ENCODE data around the gene RTN4RL2. TPM values are rescaled to one million over a fixed set of nuclear protein-coding genes. Genes with fewer than 3 reads are reported as not detected.

The RTN4RL2 gene
- total and polyA plus RNA-seq, 9 of the 15 experiments (the other 6 are each of a cell fraction or from before 2014, with no cell fraction given) = 0.06 to 1.9 (median 0.34) TPM; not detected in 4

DNA sequence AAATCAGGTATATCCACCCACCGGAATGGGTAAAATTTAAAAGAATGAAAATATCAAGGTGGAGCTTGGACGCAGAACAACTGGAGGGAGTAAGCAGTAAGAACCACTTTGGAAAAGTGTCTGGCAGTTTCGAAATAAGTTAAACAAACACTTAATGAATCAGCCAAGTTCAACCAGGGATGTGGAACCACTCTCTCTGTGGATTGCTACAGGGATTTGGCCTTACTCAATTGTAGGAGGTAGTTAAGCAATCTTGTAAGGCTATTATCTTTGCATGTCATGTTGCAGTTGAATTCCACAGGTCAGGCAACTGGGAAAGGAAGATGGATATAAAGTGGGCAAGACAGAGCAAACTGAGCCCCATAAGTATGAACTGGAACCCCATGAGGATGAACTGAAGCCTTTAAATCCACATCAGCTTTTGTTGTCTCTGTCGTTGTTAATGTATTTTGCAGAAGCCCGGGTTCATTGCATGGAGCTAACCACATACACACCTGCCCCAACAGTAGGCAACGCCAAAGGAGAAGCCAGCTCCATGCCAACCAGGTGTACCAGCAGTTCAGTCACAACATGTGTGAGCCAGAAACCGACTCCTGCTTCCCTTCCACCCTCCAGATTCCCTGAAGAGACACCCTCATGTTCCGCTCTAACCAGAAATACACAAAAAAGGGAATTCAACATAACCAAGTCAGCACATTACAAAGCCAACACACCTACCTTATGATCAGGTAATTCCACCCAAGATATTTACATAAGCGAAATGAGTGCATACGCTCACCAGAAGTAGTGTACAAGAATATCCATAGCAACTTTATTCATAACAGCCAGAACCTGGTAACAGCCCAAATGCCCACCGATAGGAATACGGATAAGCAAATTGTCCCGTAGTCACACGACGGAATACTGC, 25.4 kb upstream of the RTN4RL2 start:
- no peaks in the 10 kb centered on the region for H4K20me1 ChIP-seq (replicated peaks; ENCODE audit: control insufficient read depth, insufficient read depth, low read length)
- in situ Hi-C loops (cut with MboI) (no loop called here), intact Hi-C loops (cut with micrococcal nuclease) (no loop called here)
- DNase-seq (ENCODE audit: extremely low read depth in 1 of 4, low spot score in 3 of 4) (no peak), ATAC-seq (no peak), FAIRE-seq (no peak)
- no peaks in the 10 kb centered on the region for H3K36me3 ChIP-seq (ENCODE audit: control insufficient read depth, insufficient read depth, low read length)
- H3K9ac ChIP-seq (ENCODE audit: insufficient read depth in 1 of 2, low read depth in 2 of 2, low read length in 2 of 2) = no peak overlapping the region
- 58% methylated on average over 15 of the region's 15 CpGs for WGBS (ENCODE audit: insufficient coverage, low coverage, missing lambda C conversion rate)
- no peaks in the 10 kb centered on the region for H3K9me3 ChIP-seq (replicated peaks; ENCODE audit: control insufficient read depth, insufficient read depth, low read depth, low read length)
- H3K4me2 ChIP-seq (ENCODE audit: insufficient read depth, low read length) = no peak overlapping the region
- H3K27ac ChIP-seq (ENCODE audit: extremely low read depth, low read depth, low read length) = no peak overlapping the region
- H3K9me1 ChIP-seq (ENCODE audit: control insufficient read depth, insufficient read depth, low read length) = no peaks in the 10 kb centered on the region
- no peaks in the 10 kb centered on the region; a peak in 1 of 5 replicates for H3K27me3 ChIP-seq (ENCODE audit: control insufficient read depth in 2 of 2, insufficient read depth in 2 of 2, low read length in 2 of 2)
- H3K79me2 ChIP-seq (ENCODE audit: control insufficient read depth, insufficient read depth, low read length) = no peaks in the 10 kb centered on the region
- ChIA-PET CTCF (ENCODE audit: low intra/inter-chr PET ratio) (no interaction called here), POLR2A (interaction anchor here (1.7 kb wide), 1 partner anchor 17 kb away, joined by 4 read pairs; no protein-coding TSS in a partner anchor)
- no peak overlapping the region for H3K4me3 ChIP-seq
- peaks cover 12 to 41% of the 10 kb centered on the region in 2 experiments for H3K4me1 ChIP-seq (replicated peaks in 1 of 2; ENCODE audit: control insufficient read depth in 2 of 2, insufficient read depth in 2 of 2, low read length in 2 of 2)
- H2AFZ ChIP-seq (ENCODE audit: low read depth, low read length) = no peak overlapping the region
- no TSS peak for BruUV-seq (replicated peaks)
- TF ChIP-seq, protein P1, sequence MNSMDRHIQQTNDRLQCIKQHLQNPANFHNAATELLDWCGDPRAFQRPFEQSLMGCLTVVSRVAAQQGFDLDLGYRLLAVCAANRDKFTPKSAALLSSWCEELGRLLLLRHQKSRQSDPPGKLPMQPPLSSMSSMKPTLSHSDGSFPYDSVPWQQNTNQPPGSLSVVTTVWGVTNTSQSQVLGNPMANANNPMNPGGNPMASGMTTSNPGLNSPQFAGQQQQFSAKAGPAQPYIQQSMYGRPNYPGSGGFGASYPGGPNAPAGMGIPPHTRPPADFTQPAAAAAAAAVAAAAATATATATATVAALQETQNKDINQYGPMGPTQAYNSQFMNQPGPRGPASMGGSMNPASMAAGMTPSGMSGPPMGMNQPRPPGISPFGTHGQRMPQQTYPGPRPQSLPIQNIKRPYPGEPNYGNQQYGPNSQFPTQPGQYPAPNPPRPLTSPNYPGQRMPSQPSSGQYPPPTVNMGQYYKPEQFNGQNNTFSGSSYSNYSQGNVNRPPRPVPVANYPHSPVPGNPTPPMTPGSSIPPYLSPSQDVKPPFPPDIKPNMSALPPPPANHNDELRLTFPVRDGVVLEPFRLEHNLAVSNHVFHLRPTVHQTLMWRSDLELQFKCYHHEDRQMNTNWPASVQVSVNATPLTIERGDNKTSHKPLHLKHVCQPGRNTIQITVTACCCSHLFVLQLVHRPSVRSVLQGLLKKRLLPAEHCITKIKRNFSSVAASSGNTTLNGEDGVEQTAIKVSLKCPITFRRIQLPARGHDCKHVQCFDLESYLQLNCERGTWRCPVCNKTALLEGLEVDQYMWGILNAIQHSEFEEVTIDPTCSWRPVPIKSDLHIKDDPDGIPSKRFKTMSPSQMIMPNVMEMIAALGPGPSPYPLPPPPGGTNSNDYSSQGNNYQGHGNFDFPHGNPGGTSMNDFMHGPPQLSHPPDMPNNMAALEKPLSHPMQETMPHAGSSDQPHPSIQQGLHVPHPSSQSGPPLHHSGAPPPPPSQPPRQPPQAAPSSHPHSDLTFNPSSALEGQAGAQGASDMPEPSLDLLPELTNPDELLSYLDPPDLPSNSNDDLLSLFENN (IDR thresholded peaks at IDR 0.05; ENCODE audit: low read depth in 2 of 2, low read length in 2 of 2) = no peak
- TF ChIP-seq SOX6 (IDR thresholded peaks at IDR 0.05) (no peak), THRAP3 (IDR thresholded peaks at IDR 0.05; ENCODE audit: borderline replicate concordance) (no peak), ZNF717 (CRISPR knock-in tag; IDR thresholded peaks at IDR 0.05) (no peak), DPF2 (IDR thresholded peaks at IDR 0.05) (peak; percentile 23; the same call in 1 of the 2 replicates), E2F8 (IDR thresholded peaks at IDR 0.05; ENCODE audit: low read depth, partially characterized antibody) (no peak), ZNF561 (CRISPR knock-in tag; conservative IDR thresholded peaks at IDR 0.05) (no peak), ZNF174 (CRISPR knock-in tag; IDR thresholded peaks at IDR 0.05) (no peak), EGR1 (conservative IDR thresholded peaks at IDR 0.05) (no peak), HMG20B (CRISPR knock-in tag; IDR thresholded peaks at IDR 0.05) (no peak), KDM1A (IDR thresholded peaks at IDR 0.05) (no peak), MCM3 (IDR thresholded peaks at IDR 0.05) (no peak)
- TF ChIP-seq, protein P2, sequence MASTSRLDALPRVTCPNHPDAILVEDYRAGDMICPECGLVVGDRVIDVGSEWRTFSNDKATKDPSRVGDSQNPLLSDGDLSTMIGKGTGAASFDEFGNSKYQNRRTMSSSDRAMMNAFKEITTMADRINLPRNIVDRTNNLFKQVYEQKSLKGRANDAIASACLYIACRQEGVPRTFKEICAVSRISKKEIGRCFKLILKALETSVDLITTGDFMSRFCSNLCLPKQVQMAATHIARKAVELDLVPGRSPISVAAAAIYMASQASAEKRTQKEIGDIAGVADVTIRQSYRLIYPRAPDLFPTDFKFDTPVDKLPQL (IDR thresholded peaks at IDR 0.05; ENCODE audit: extremely low read depth, insufficient read length) = no peak
- TF ChIP-seq, protein P3, sequence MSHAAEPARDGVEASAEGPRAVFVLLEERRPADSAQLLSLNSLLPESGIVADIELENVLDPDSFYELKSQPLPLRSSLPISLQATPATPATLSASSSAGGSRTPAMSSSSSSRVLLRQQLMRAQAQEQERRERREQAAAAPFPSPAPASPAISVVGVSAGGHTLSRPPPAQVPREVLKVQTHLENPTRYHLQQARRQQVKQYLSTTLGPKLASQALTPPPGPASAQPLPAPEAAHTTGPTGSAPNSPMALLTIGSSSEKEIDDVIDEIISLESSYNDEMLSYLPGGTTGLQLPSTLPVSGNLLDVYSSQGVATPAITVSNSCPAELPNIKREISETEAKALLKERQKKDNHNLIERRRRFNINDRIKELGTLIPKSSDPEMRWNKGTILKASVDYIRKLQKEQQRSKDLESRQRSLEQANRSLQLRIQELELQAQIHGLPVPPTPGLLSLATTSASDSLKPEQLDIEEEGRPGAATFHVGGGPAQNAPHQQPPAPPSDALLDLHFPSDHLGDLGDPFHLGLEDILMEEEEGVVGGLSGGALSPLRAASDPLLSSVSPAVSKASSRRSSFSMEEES (CRISPR knock-in tag; IDR thresholded peaks at IDR 0.05) = no peak
